ENCODE results near the gene KLHL42.

Gene KLHL42

GRCh38 chr12:27769142-27769673 is 10.8 kb upstream of the KLHL42 start:
- ATAC-seq (replicated peaks) (no peak), DNase-seq (no peak)
- Mint-ChIP-seq H3K27me3 (no peaks in the 10 kb centered on the region), H3K4me1 (no peaks in the 10 kb centered on the region), H3K27ac (no peak overlapping the region), H3K4me3 (no peak overlapping the region), H3K9me3 (no peaks in the 10 kb centered on the region), H3K36me3 (no peaks in the 10 kb centered on the region)

GRCh38 chr12:27771481-27772327 is 8.3 kb upstream of the KLHL42 start:
- Mint-ChIP-seq H3K27me3 (no peaks in the 10 kb centered on the region), H3K27ac (no peak overlapping the region), H3K4me1 (no peaks in the 10 kb centered on the region), H3K9me3 (no peaks in the 10 kb centered on the region), H3K36me3 (no peaks in the 10 kb centered on the region), H3K4me3 (no peak overlapping the region)
- ATAC-seq (replicated peaks) (no peak), DNase-seq (no peak)

GRCh38 chr12:27772328-27773049 is 7.5 kb upstream of the KLHL42 start:
- H3K27ac Mint-ChIP-seq = no peak overlapping the region
- H3K4me1 Mint-ChIP-seq = no peaks in the 10 kb centered on the region
- no peaks in the 10 kb centered on the region for H3K9me3 Mint-ChIP-seq
- no peaks in the 10 kb centered on the region for H3K36me3 Mint-ChIP-seq
- no peaks in the 10 kb centered on the region for H3K27me3 Mint-ChIP-seq
- DNase-seq = no peak
- no peak for ATAC-seq (replicated peaks)
- H3K4me3 Mint-ChIP-seq = no peak overlapping the region

GRCh38 chr12:27777141-27777540 is 2.9 kb upstream of the KLHL42 start:
- Mint-ChIP-seq H3K4me1 (peaks cover 13 to 21% of the 10 kb centered on the region in 2 donors), H3K9me3 (no peaks in the 10 kb centered on the region), H3K4me3 (no peak overlapping the region), H3K27ac (no peak overlapping the region), H3K27me3 (no peaks in the 10 kb centered on the region), H3K36me3 (peaks cover 0 to 4% of the 10 kb centered on the region in 2 donors)
- DNase-seq (no peak), ATAC-seq (replicated peaks) (no peak)

GRCh38 chr12:27778206-27778605 is 1.8 kb upstream of the KLHL42 start:
- ATAC-seq (replicated peaks) (no peak), DNase-seq (no peak)
- no peak overlapping the region for H3K4me3 Mint-ChIP-seq
- H3K9me3 Mint-ChIP-seq = no peaks in the 10 kb centered on the region
- H3K4me1 Mint-ChIP-seq = peaks cover 15 to 21% of the 10 kb centered on the region in 2 donors
- H3K36me3 Mint-ChIP-seq = peaks cover 6 to 7% of the 10 kb centered on the region in 2 donors
- no peak overlapping the region for H3K27ac Mint-ChIP-seq
- no peaks in the 10 kb centered on the region for H3K27me3 Mint-ChIP-seq

GRCh38 chr12:27779416-27779919 is 565 bp upstream of the KLHL42 start:
- Mint-ChIP-seq H3K4me3 (peak overlapping the region; percentile 82 to 85), H3K27ac (peak overlapping the region; percentile 85), H3K36me3 (peaks cover 7 to 13% of the 10 kb centered on the region in 2 donors), H3K27me3 (no peaks in the 10 kb centered on the region), H3K9me3 (no peaks in the 10 kb centered on the region), H3K4me1 (peaks cover 15 to 21% of the 10 kb centered on the region in 2 donors)
- DNase-seq = peak; percentile 31
- ATAC-seq (replicated peaks) = peak; percentile 29 to 57

GRCh38 chr12:27780612-27781408 is 777 bp downstream of the KLHL42 start:
- peak; percentile 48 to 50 for ATAC-seq (replicated peaks)
- H3K36me3 Mint-ChIP-seq = peaks cover 14 to 22% of the 10 kb centered on the region in 2 donors
- H3K27me3 Mint-ChIP-seq = no peaks in the 10 kb centered on the region
- H3K4me3 Mint-ChIP-seq = peak overlapping the region; percentile 82 to 85
- peak; percentile 8 for DNase-seq
- peak overlapping the region; percentile 71 for H3K27ac Mint-ChIP-seq
- H3K9me3 Mint-ChIP-seq = no peaks in the 10 kb centered on the region
- peaks cover 17 to 25% of the 10 kb centered on the region in 2 donors for H3K4me1 Mint-ChIP-seq

- Mint-ChIP-seq H3K27me3 (no peaks in the 10 kb centered on the region), H3K36me3 (peaks cover 14 to 29% of the 10 kb centered on the region in 2 donors), H3K9me3 (no peaks in the 10 kb centered on the region), H3K4me1 (peaks cover 17 to 25% of the 10 kb centered on the region in 2 donors), H3K27ac (no peak overlapping the region), H3K4me3 (peak overlapping the region in 1 of 2 donors; percentile 13)
- ATAC-seq (replicated peaks) = no peak
- DNase-seq = no peak
These were observed 1.6 kb downstream of the KLHL42 start for GRCh38 chr12:27781680-27782079.

- H3K9me3 Mint-ChIP-seq = no peaks in the 10 kb centered on the region
- DNase-seq = no peak
- peaks cover 14 to 29% of the 10 kb centered on the region in 2 donors for H3K36me3 Mint-ChIP-seq
- H3K4me1 Mint-ChIP-seq = peaks cover 17 to 25% of the 10 kb centered on the region in 2 donors
- no peak for ATAC-seq (replicated peaks)
- no peak overlapping the region for H3K27ac Mint-ChIP-seq
- H3K4me3 Mint-ChIP-seq = no peak overlapping the region
- no peaks in the 10 kb centered on the region for H3K27me3 Mint-ChIP-seq
These were observed 2.4 kb downstream of the KLHL42 start for GRCh38 chr12:27782481-27782880.

GRCh38 chr12:27785882-27786570 is 6.0 kb downstream of the KLHL42 start:
- Mint-ChIP-seq H3K4me3 (no peak overlapping the region), H3K9me3 (no peaks in the 10 kb centered on the region), H3K4me1 (peaks cover 11 to 15% of the 10 kb centered on the region in 2 donors), H3K27me3 (no peaks in the 10 kb centered on the region), H3K36me3 (peaks cover 21 to 41% of the 10 kb centered on the region in 2 donors), H3K27ac (no peak overlapping the region)
- DNase-seq (no peak), ATAC-seq (replicated peaks) (no peak)

- Mint-ChIP-seq H3K4me3 (no peak overlapping the region), H3K9me3 (no peaks in the 10 kb centered on the region), H3K27me3 (no peaks in the 10 kb centered on the region), H3K27ac (no peak overlapping the region), H3K36me3 (peaks cover 23 to 50% of the 10 kb centered on the region in 2 donors), H3K4me1 (peaks cover 3 to 4% of the 10 kb centered on the region in 2 donors)
- ATAC-seq (replicated peaks) (no peak), DNase-seq (no peak)
These were observed 7.5 kb downstream of the KLHL42 start for GRCh38 chr12:27787559-27787958.

- Mint-ChIP-seq H3K27ac (no peak overlapping the region), H3K4me3 (no peak overlapping the region), H3K27me3 (no peaks in the 10 kb centered on the region), H3K36me3 (peaks cover 28 to 52% of the 10 kb centered on the region in 2 donors), H3K9me3 (no peaks in the 10 kb centered on the region), H3K4me1 (peaks cover 4% of the 10 kb centered on the region in 2 donors)
- DNase-seq = no peak
- no peak for ATAC-seq (replicated peaks)
These were observed 10.1 kb downstream of the KLHL42 start for GRCh38 chr12:27790179-27790578.

GRCh38 chr12:27794818-27795584 is 15.0 kb downstream of the KLHL42 start:
- ATAC-seq (replicated peaks) (no peak), DNase-seq (no peak)
- Mint-ChIP-seq H3K4me3 (no peak overlapping the region), H3K36me3 (peaks cover 34 to 47% of the 10 kb centered on the region in 2 donors), H3K27ac (no peak overlapping the region), H3K27me3 (no peaks in the 10 kb centered on the region), H3K4me1 (peaks cover 0 to 1% of the 10 kb centered on the region in 2 donors), H3K9me3 (no peaks in the 10 kb centered on the region)
